ENCODE data around the gene CYP4F8. TPM values are rescaled to one million over a fixed set of nuclear protein-coding genes. Genes with fewer than 3 reads are reported as not detected.

CYP4F8 gene
- total RNA-seq, 1 experiment from 2014 or later: not detected

DNA sequence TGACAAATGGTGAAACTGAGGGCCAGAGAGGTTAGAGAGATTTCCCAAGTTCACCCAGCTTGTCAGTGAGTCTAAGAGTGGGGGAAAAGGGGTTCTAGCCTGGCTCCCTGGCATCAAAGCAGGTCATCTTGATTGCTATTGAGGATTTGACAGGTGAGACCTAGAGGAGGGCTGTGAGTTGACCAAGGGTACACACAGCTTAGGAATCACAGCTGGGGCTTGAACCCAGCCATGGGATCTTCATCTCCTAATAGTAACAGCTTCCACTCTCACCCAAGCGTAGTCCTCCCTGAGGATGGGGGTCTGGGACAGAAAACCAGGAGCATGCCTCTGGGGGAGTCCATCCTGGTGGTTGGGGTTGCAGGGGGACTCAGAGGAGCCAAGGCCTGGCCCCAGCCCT, 6.8 kb downstream of the CYP4F8 start:
- H3K4me2 ChIP-seq (ENCODE audit: insufficient read depth, insufficient read length, low read length): no peak overlapping the region
- no peaks in the 10 kb centered on the region for H4K20me1 ChIP-seq (ENCODE audit: control insufficient read depth, insufficient read depth, insufficient read length)
- no peak overlapping the region for H2AFZ ChIP-seq (ENCODE audit: low read length)
- WGBS (ENCODE audit: extremely low coverage, insufficient read length, low lambda C conversion rate): no CpG with 5 or more reads among the region's 1 CpG
- no peak overlapping the region for H2BK15ac ChIP-seq (ENCODE audit: low read depth, low read length)
- no peak overlapping the region for H3K27ac ChIP-seq (ENCODE audit: insufficient read length, low read depth, low read length)
- H2BK12ac ChIP-seq (ENCODE audit: insufficient read length, low read depth, low read length): no peak overlapping the region
- no peak overlapping the region for H2BK120ac ChIP-seq (ENCODE audit: low read depth, low read length, poor library complexity, severe bottlenecking)
- H4K91ac ChIP-seq (ENCODE audit: insufficient read length, low read depth, low read length): no peak overlapping the region
- no peak overlapping the region for H3K14ac ChIP-seq (ENCODE audit: insufficient read depth, low read length)
- H3K4ac ChIP-seq (ENCODE audit: low read depth, low read length): no peak overlapping the region
- H3K4me1 Mint-ChIP-seq: no peaks in the 10 kb centered on the region
- H3K79me1 ChIP-seq (ENCODE audit: insufficient read depth, low read depth, low read length, poor library complexity, severe bottlenecking): no peaks in the 10 kb centered on the region
- H3K9ac ChIP-seq (ENCODE audit: extremely low read depth, insufficient read length, low read length): no peak overlapping the region
- H3K27ac Mint-ChIP-seq: no peak overlapping the region
- peaks cover 8 to 31% (median 10%) of the 10 kb centered on the region in 3 experiments; a peak in 6 of 7 replicates for H3K36me3 Mint-ChIP-seq (ENCODE audit: insufficient read depth in 1 of 3, low read depth in 3 of 3)
- no peaks in the 10 kb centered on the region; the same call in none of the 2 replicates for H3K27me3 Mint-ChIP-seq (ENCODE audit: low read depth)
- no peak overlapping the region for H2BK20ac ChIP-seq (ENCODE audit: low read depth, low read length, poor library complexity, severe bottlenecking)
- no peaks in the 10 kb centered on the region for H3K79me2 ChIP-seq (ENCODE audit: insufficient read depth, low read length)
- no peak overlapping the region for H3K56ac ChIP-seq (ENCODE audit: insufficient read length, low read depth, low read length)
- H2AK5ac ChIP-seq (ENCODE audit: insufficient read length, low read length): no peak overlapping the region
- H3K4me3 Mint-ChIP-seq: no peak overlapping the region
- H3K9me3 ChIP-seq (ENCODE audit: control insufficient read depth, low read depth, low read length): peaks cover 84% of the 10 kb centered on the region
- no peak overlapping the region for H3K23ac ChIP-seq (ENCODE audit: insufficient read length, low read depth, low read length)
- no peak overlapping the region for H3K18ac ChIP-seq (ENCODE audit: insufficient read length, low read depth, low read length)
- H4K8ac ChIP-seq (replicated peaks; ENCODE audit: insufficient read length, low read depth, low read length): no peak overlapping the region
- no peaks in the 10 kb centered on the region for H3K23me2 ChIP-seq (ENCODE audit: insufficient read length, low read depth, low read length, poor library complexity, severe bottlenecking)
- H3K9me3 Mint-ChIP-seq: peaks cover 82 to 94% of the 10 kb centered on the region in 2 experiments
- no peak for DNase-seq
- H3K4me1 ChIP-seq (ENCODE audit: insufficient read depth, low read length): no peaks in the 10 kb centered on the region
- H4K5ac ChIP-seq (ENCODE audit: insufficient read length, low read depth, low read length): no peak overlapping the region
- no peaks in the 10 kb centered on the region for H3K27me3 ChIP-seq (ENCODE audit: insufficient read depth, low read length)
- H3T11ph ChIP-seq (ENCODE audit: low read length): no peak overlapping the region
- TF ChIP-seq, protein P1, sequence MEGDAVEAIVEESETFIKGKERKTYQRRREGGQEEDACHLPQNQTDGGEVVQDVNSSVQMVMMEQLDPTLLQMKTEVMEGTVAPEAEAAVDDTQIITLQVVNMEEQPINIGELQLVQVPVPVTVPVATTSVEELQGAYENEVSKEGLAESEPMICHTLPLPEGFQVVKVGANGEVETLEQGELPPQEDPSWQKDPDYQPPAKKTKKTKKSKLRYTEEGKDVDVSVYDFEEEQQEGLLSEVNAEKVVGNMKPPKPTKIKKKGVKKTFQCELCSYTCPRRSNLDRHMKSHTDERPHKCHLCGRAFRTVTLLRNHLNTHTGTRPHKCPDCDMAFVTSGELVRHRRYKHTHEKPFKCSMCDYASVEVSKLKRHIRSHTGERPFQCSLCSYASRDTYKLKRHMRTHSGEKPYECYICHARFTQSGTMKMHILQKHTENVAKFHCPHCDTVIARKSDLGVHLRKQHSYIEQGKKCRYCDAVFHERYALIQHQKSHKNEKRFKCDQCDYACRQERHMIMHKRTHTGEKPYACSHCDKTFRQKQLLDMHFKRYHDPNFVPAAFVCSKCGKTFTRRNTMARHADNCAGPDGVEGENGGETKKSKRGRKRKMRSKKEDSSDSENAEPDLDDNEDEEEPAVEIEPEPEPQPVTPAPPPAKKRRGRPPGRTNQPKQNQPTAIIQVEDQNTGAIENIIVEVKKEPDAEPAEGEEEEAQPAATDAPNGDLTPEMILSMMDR (conservative IDR thresholded peaks at IDR 0.05): no peak
- H2BK5ac ChIP-seq (ENCODE audit: insufficient read length, low read length): no peak overlapping the region

Measured in H9 (cell line).